ENCODE measurements around the gene FMNL1. TPM values are rescaled to one million over a fixed set of nuclear protein-coding genes. Genes with fewer than 3 reads are reported as not detected.
A peak's percentile ranks its signal among the peaks of the same experiment; 100 is the strongest.

The FMNL1 gene
- total RNA-seq, 1 donor from 2014 or later = 87.0 TPM

- ATAC-seq (peak in 1 of 2 donors; percentile 17), DNase-seq (no peak)
- Histone ChIP-seq H3K4me3 (peak overlapping the region; percentile 60), H3K4me1 (peaks cover 80% of the 10 kb centered on the region), H3K9me3 (no peaks in the 10 kb centered on the region), H3K36me3 (no peaks in the 10 kb centered on the region), H3K27me3 (ENCODE audit: low read depth) (no peaks in the 10 kb centered on the region), H3K27ac (peak overlapping the region; percentile 81)
- intact Hi-C loops (cut with DNase I) = no loop called here
- TF ChIP-seq CTCF (IDR thresholded peaks at IDR 0.05) = no peak
Observed at GRCh38 chr17:45227101-45227925, 5.6 kb downstream of the FMNL1 start.

- no peak for TF ChIP-seq CTCF (IDR thresholded peaks at IDR 0.05)
- peak overlapping the region; percentile 81 for H3K27ac ChIP-seq
- DNase-seq (no peak), ATAC-seq (no peak)
- no peaks in the 10 kb centered on the region for H3K9me3 ChIP-seq
- H3K27me3 ChIP-seq (ENCODE audit: low read depth) = no peaks in the 10 kb centered on the region
- H3K4me3 ChIP-seq = peak overlapping the region; percentile 28
- H3K36me3 ChIP-seq = no peaks in the 10 kb centered on the region
- intact Hi-C loops (cut with DNase I) = no loop called here
- peaks cover 73% of the 10 kb centered on the region for H3K4me1 ChIP-seq
Observed at GRCh38 chr17:45227926-45228762, 6.5 kb downstream of the FMNL1 start.

GRCh38 chr17:45228763-45229539, 7.3 kb downstream of the FMNL1 start:
- peak overlapping the region; percentile 81 for H3K27ac ChIP-seq
- intact Hi-C loops (cut with DNase I) = no loop called here
- peaks cover 70% of the 10 kb centered on the region for H3K4me1 ChIP-seq
- no peaks in the 10 kb centered on the region for H3K9me3 ChIP-seq
- no peaks in the 10 kb centered on the region for H3K27me3 ChIP-seq (ENCODE audit: low read depth)
- ATAC-seq (peak; percentile 83 to 84), DNase-seq (peak; percentile 93)
- H3K36me3 ChIP-seq = peaks cover 7% of the 10 kb centered on the region
- no peak for TF ChIP-seq CTCF (IDR thresholded peaks at IDR 0.05)
- peak overlapping the region; percentile 28 for H3K4me3 ChIP-seq

- Histone ChIP-seq H3K36me3 (peaks cover 10% of the 10 kb centered on the region), H3K27ac (peak overlapping the region; percentile 81), H3K9me3 (no peaks in the 10 kb centered on the region), H3K4me3 (peak overlapping the region; percentile 28), H3K27me3 (ENCODE audit: low read depth) (no peaks in the 10 kb centered on the region), H3K4me1 (peaks cover 70% of the 10 kb centered on the region)
- ATAC-seq (no peak), DNase-seq (no peak)
- TF ChIP-seq CTCF (IDR thresholded peaks at IDR 0.05) = no peak
- intact Hi-C loops (cut with DNase I) = no loop called here
Observed at GRCh38 chr17:45229681-45230409, 8.2 kb downstream of the FMNL1 start.

Measured in lower lobe of right lung (tissue), 2 donors.